Neural cell (in vitro differentiated cells): Measurements from ENCODE around the gene PDCD1.

Experiments
- EP300 ChIP-seq: fragments of 450-650 bp; conservative IDR thresholded peaks from 2 replicates; pipeline ENCODE4 v1.6.1; 2014; ENCODE audit warnings: antibody characterized with exemption, mild to moderate bottlenecking, moderate library complexity; ENCODE audit not compliant: poor library complexity, severe bottlenecking
- EZH2 ChIP-seq: fragments of 200-600, 300-800 bp; shearing (Covaris generic), sonication (generic); IDR thresholded peaks from 2 replicates; pipeline ENCODE4 v1.6.1; 2014; ENCODE audit warnings: antibody characterized with exemption, low read length, borderline replicate concordance, mild to moderate bottlenecking; ENCODE audit not compliant: insufficient read depth, poor library complexity, severe bottlenecking
- MXI1 ChIP-seq: fragments of 450-650 bp; conservative IDR thresholded peaks from 2 replicates; pipeline ENCODE4 v1.6.1; 2014; ENCODE audit warnings: antibody characterized with exemption, mild to moderate bottlenecking; ENCODE audit not compliant: poor library complexity, severe bottlenecking
- POLR2AphosphoS5 ChIP-seq: IDR thresholded peaks from 2 replicates; pipeline ENCODE4 v1.6.1; 2012
- RAD21 ChIP-seq: fragments of 450-650 bp; conservative IDR thresholded peaks from 2 replicates; pipeline ENCODE4 v1.6.1; 2014; ENCODE audit warnings: antibody characterized with exemption, mild to moderate bottlenecking, moderate library complexity
- SMC3 ChIP-seq: fragments of 450-650 bp; conservative IDR thresholded peaks from 2 replicates; pipeline ENCODE4 v1.6.1; 2014; ENCODE audit warnings: antibody characterized with exemption, mild to moderate bottlenecking, moderate library complexity; ENCODE audit not compliant: poor library complexity
- TAF1 ChIP-seq: IDR thresholded peaks from 2 replicates; pipeline ENCODE4 v1.6.1; 2012; ENCODE audit warnings: low read depth
- TF ChIP-seq, protein P1 (sequence below): fragments of 450-650 bp; IDR thresholded peaks from 2 replicates; pipeline ENCODE4 v1.5.1; 2014; ENCODE audit warnings: antibody characterized with exemption, mild to moderate bottlenecking, moderate library complexity; ENCODE audit not compliant: poor library complexity, severe bottlenecking
- TF ChIP-seq, protein P2 (sequence below): IDR thresholded peaks from 2 replicates; pipeline ENCODE4 v1.6.1; 2012; ENCODE audit warnings: borderline replicate concordance

DNA sequence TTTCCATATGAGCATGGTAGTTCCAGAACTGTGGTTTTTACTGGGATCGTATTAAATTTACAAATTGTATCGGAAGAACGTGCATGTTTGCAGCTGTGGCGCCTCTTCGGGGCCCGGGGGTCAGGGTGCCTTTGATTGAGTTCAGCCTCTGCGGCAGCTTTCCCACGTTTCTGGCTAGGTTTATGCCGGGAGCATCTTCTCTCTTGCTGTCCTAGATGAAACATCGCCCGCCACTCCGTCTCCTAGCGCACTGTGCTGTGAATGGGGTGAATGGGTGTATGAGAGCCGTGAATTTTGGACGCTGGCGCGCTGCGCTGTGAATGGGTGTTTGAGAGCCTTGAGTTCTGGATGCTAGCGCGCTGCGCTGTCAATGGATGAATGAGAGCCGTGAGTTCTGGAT, 12.3 kb downstream of the PDCD1 start:
- TF ChIP-seq MXI1: no peak
- no peak for TF ChIP-seq EP300
- TF ChIP-seq POLR2AphosphoS5: no peak
- TF ChIP-seq, protein P1, sequence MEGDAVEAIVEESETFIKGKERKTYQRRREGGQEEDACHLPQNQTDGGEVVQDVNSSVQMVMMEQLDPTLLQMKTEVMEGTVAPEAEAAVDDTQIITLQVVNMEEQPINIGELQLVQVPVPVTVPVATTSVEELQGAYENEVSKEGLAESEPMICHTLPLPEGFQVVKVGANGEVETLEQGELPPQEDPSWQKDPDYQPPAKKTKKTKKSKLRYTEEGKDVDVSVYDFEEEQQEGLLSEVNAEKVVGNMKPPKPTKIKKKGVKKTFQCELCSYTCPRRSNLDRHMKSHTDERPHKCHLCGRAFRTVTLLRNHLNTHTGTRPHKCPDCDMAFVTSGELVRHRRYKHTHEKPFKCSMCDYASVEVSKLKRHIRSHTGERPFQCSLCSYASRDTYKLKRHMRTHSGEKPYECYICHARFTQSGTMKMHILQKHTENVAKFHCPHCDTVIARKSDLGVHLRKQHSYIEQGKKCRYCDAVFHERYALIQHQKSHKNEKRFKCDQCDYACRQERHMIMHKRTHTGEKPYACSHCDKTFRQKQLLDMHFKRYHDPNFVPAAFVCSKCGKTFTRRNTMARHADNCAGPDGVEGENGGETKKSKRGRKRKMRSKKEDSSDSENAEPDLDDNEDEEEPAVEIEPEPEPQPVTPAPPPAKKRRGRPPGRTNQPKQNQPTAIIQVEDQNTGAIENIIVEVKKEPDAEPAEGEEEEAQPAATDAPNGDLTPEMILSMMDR: no peak
- no peak for TF ChIP-seq RAD21
- TF ChIP-seq TAF1: no peak
- no peak for TF ChIP-seq EZH2
- no peak for TF ChIP-seq SMC3
- TF ChIP-seq, protein P2, sequence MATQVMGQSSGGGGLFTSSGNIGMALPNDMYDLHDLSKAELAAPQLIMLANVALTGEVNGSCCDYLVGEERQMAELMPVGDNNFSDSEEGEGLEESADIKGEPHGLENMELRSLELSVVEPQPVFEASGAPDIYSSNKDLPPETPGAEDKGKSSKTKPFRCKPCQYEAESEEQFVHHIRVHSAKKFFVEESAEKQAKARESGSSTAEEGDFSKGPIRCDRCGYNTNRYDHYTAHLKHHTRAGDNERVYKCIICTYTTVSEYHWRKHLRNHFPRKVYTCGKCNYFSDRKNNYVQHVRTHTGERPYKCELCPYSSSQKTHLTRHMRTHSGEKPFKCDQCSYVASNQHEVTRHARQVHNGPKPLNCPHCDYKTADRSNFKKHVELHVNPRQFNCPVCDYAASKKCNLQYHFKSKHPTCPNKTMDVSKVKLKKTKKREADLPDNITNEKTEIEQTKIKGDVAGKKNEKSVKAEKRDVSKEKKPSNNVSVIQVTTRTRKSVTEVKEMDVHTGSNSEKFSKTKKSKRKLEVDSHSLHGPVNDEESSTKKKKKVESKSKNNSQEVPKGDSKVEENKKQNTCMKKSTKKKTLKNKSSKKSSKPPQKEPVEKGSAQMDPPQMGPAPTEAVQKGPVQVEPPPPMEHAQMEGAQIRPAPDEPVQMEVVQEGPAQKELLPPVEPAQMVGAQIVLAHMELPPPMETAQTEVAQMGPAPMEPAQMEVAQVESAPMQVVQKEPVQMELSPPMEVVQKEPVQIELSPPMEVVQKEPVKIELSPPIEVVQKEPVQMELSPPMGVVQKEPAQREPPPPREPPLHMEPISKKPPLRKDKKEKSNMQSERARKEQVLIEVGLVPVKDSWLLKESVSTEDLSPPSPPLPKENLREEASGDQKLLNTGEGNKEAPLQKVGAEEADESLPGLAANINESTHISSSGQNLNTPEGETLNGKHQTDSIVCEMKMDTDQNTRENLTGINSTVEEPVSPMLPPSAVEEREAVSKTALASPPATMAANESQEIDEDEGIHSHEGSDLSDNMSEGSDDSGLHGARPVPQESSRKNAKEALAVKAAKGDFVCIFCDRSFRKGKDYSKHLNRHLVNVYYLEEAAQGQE: no peak
